Measurements from ENCODE around the gene PCDHA4. TPM values are rescaled to one million over a fixed set of nuclear protein-coding genes. Genes with fewer than 3 reads are reported as not detected.
"Not testable (repeated sequence)": the region's sequence is repeated elsewhere in the genome, so short reads cannot be mapped to it uniquely, and the experiment has no call there.

PCDHA4 gene
- total RNA-seq, 4 donors from 2014 or later: 0.20 to 0.23 TPM; not detected in 2

GRCh38 chr5:140785905-140786686 lies 20.8 kb upstream of the PCDHA4 start, which contains the start of gene PCDHA1:
Gene PCDHA1, plus strand, starts transcription at chr5:140786140.
- no peaks in the 10 kb centered on the region for H3K4me1 ChIP-seq
- no peak for DNase-seq
- H3K4me3 ChIP-seq: peak within 1 kb of the TSS in 1 of 4 donors; percentile 35
- intact Hi-C loops (cut with DNase I; ENCODE audit: low total_unique reads): no loop called here
- in situ Hi-C loops (cut with MboI; ENCODE audit: low sequenced_read_pairs in 4 of 4): no loop called here
- peaks cover 0 to 29% (median 9%) of the 10 kb centered on the region in 3 donors for H3K27me3 ChIP-seq
- no peaks in the 10 kb centered on the region for H3K36me3 ChIP-seq
- H3K27ac ChIP-seq: no peak within 1 kb of the TSS
- H3K9me3 ChIP-seq: peaks cover 0 to 22% (median 3%) of the 10 kb centered on the region in 3 donors
- TF ChIP-seq CTCF (IDR thresholded peaks at IDR 0.05 in 4 of 5, conservative IDR thresholded peaks at IDR 0.05 in 1 of 5): no peak
- no peak for TF ChIP-seq POLR2A (IDR thresholded peaks at IDR 0.05)
- ATAC-seq: no peak

- H3K9me3 ChIP-seq: peaks cover 0 to 22% (median 3%) of the 10 kb centered on the region in 3 donors
- H3K4me3 ChIP-seq; in situ Hi-C loops (cut with MboI; ENCODE audit: low sequenced_read_pairs in 4 of 4); H3K36me3 ChIP-seq; H3K27ac ChIP-seq; H3K4me1 ChIP-seq; intact Hi-C loops (cut with DNase I; ENCODE audit: low total_unique reads); ATAC-seq; DNase-seq: not testable (repeated sequence)
- H3K27me3 ChIP-seq: peaks cover 0 to 29% (median 9%) of the 10 kb centered on the region in 3 donors
Observed at GRCh38 chr5:140787422-140787821, 19.4 kb upstream of the PCDHA4 start.

GRCh38 chr5:140787849-140788504 lies 18.9 kb upstream of the PCDHA4 start:
- Histone ChIP-seq H3K27me3 (peaks cover 0 to 30% (median 9%) of the 10 kb centered on the region in 3 donors), H3K9me3 (peaks cover 0 to 22% (median 3%) of the 10 kb centered on the region in 3 donors)
- ATAC-seq; H3K27ac ChIP-seq; H3K4me3 ChIP-seq; in situ Hi-C loops (cut with MboI; ENCODE audit: low sequenced_read_pairs in 4 of 4); H3K4me1 ChIP-seq; intact Hi-C loops (cut with DNase I; ENCODE audit: low total_unique reads); H3K36me3 ChIP-seq; DNase-seq: not testable (repeated sequence)

GRCh38 chr5:140791089-140791488 lies 15.8 kb upstream of the PCDHA4 start:
- no peaks in the 10 kb centered on the region for H3K36me3 ChIP-seq
- peaks cover 0 to 26% (median 2%) of the 10 kb centered on the region in 3 donors for H3K9me3 ChIP-seq
- H3K27ac ChIP-seq: no peak overlapping the region
- no peak for ATAC-seq
- H3K27me3 ChIP-seq: peaks cover 0 to 29% (median 12%) of the 10 kb centered on the region in 3 donors
- intact Hi-C loops (cut with DNase I; ENCODE audit: low total_unique reads) (no loop called here), in situ Hi-C loops (cut with MboI; ENCODE audit: low sequenced_read_pairs in 4 of 4) (no loop called here)
- H3K4me3 ChIP-seq: no peak overlapping the region
- TF ChIP-seq CTCF (IDR thresholded peaks at IDR 0.05 in 4 of 5, conservative IDR thresholded peaks at IDR 0.05 in 1 of 5) (no peak), POLR2A (IDR thresholded peaks at IDR 0.05) (no peak)
- no peaks in the 10 kb centered on the region for H3K4me1 ChIP-seq
- DNase-seq: no peak

GRCh38 chr5:140794595-140795258 lies 12.1 kb upstream of the PCDHA4 start, which contains the start of gene PCDHA2:
Gene PCDHA2, plus strand, starts transcription at chr5:140794852.
- intact Hi-C loops (cut with DNase I; ENCODE audit: low total_unique reads): no loop called here
- Histone ChIP-seq H3K4me3 (peak within 1 kb of the TSS in 2 of 4 donors; percentile 8 to 32), H3K27ac (no peak within 1 kb of the TSS), H3K27me3 (peaks cover 0 to 14% (median 6%) of the 10 kb centered on the region in 3 donors), H3K36me3 (no peaks in the 10 kb centered on the region), H3K9me3 (peaks cover 0 to 20% (median 0%) of the 10 kb centered on the region in 3 donors), H3K4me1 (no peaks in the 10 kb centered on the region)
- DNase-seq (no peak), ATAC-seq (no peak)
- TF ChIP-seq POLR2A (IDR thresholded peaks at IDR 0.05) (no peak), CTCF (IDR thresholded peaks at IDR 0.05 in 4 of 5, conservative IDR thresholded peaks at IDR 0.05 in 1 of 5) (peak in 1 of 5 experiments; percentile 20)
- in situ Hi-C loops (cut with MboI; ENCODE audit: low sequenced_read_pairs in 4 of 4): no loop called here

Measured in gastrocnemius medialis (tissue), 4 donors.